ENCODE data around the gene BAD.
"Not testable (repeated sequence)": the region's sequence is repeated elsewhere in the genome, so short reads cannot be mapped to it uniquely, and the experiment has no call there.

The BAD gene

GRCh38 chr11:64248578-64248977 is 35.9 kb downstream of the BAD start:
- in situ Hi-C loops (cut with HindIII; ENCODE audit: low sequenced_read_pairs), result no loop called here

- in situ Hi-C loops (cut with HindIII; ENCODE audit: low sequenced_read_pairs), result no loop called here
Measured at GRCh38 chr11:64247729-64248531, 36.5 kb downstream of the BAD start.

GRCh38 chr11:64246871-64247728 is 37.4 kb downstream of the BAD start, which contains the start of gene PPP1R14B:
TSS of gene PPP1R14B (minus strand) at chr11:64246943. CDS start at chr11:64246673, 270 bp downstream.
- in situ Hi-C loops (cut with HindIII; ENCODE audit: low sequenced_read_pairs), result no loop called here

GRCh38 chr11:64246621-64246870 is 37.9 kb downstream of the BAD start:
- in situ Hi-C loops (cut with HindIII; ENCODE audit: low sequenced_read_pairs), result not testable (repeated sequence)

GRCh38 chr11:64245797-64246620 is 38.5 kb downstream of the BAD start:
- in situ Hi-C loops (cut with HindIII; ENCODE audit: low sequenced_read_pairs), result no loop called here

GRCh38 chr11:64245401-64245796 is 39.1 kb downstream of the BAD start:
- in situ Hi-C loops (cut with HindIII; ENCODE audit: low sequenced_read_pairs), result no loop called here

- in situ Hi-C loops (cut with HindIII; ENCODE audit: low sequenced_read_pairs), result no loop called here
Measured at GRCh38 chr11:64244966-64245365, 39.5 kb downstream of the BAD start.

GRCh38 chr11:64244107-64244506 is 40.4 kb downstream of the BAD start:
- in situ Hi-C loops (cut with HindIII; ENCODE audit: low sequenced_read_pairs), result no loop called here

GRCh38 chr11:64243236-64243854 is 41.1 kb downstream of the BAD start:
- in situ Hi-C loops (cut with HindIII; ENCODE audit: low sequenced_read_pairs), result no loop called here

- in situ Hi-C loops (cut with HindIII; ENCODE audit: low sequenced_read_pairs), result no loop called here
Measured at GRCh38 chr11:64241491-64242374, 42.7 kb downstream of the BAD start.

GRCh38 chr11:64241241-64241490 is 43.3 kb downstream of the BAD start:
- in situ Hi-C loops (cut with HindIII; ENCODE audit: low sequenced_read_pairs), result no loop called here

- in situ Hi-C loops (cut with HindIII; ENCODE audit: low sequenced_read_pairs), result no loop called here
Measured at GRCh38 chr11:64240435-64241240, 43.8 kb downstream of the BAD start, which contains the start of gene FKBP2. TSS of gene FKBP2 (plus strand) at chr11:64241095. CDS start at chr11:64242388, 1,293 bp downstream.

GRCh38 chr11:64239662-64240434 is 44.6 kb downstream of the BAD start:
- in situ Hi-C loops (cut with HindIII; ENCODE audit: low sequenced_read_pairs), result no loop called here

GRCh38 chr11:64238999-64239398 is 45.5 kb downstream of the BAD start:
- in situ Hi-C loops (cut with HindIII; ENCODE audit: low sequenced_read_pairs), result no loop called here

- in situ Hi-C loops (cut with HindIII; ENCODE audit: low sequenced_read_pairs), result no loop called here
Measured at GRCh38 chr11:64238076-64238475, 46.4 kb downstream of the BAD start.

- in situ Hi-C loops (cut with HindIII; ENCODE audit: low sequenced_read_pairs), result no loop called here
Measured at GRCh38 chr11:64237484-64237951, 46.9 kb downstream of the BAD start.

GRCh38 chr11:64235437-64236161 is 48.9 kb downstream of the BAD start:
- in situ Hi-C loops (cut with HindIII; ENCODE audit: low sequenced_read_pairs), result no loop called here

Measured in endothelial cell of hepatic sinusoid (primary cell).